GM13976 (cell line): ENCODE data around the gene SLC1A2.

Experiments
- DNase-seq: peaks from one replicate; pipeline ENCODE4 v3.0.0; 2012; ENCODE audit warnings: low spot score
- CTCF ChIP-seq: IDR thresholded peaks from 2 replicates; pipeline ENCODE4 v1.5.1; 2012; ENCODE audit warnings: borderline replicate concordance, mild to moderate bottlenecking; ENCODE audit not compliant: insufficient read depth; ENCODE audit errors: extremely low read depth, missing control alignments, control extremely low read depth
- in situ Hi-C: fragments of 300-500 bp; cut with MboI; formaldehyde crosslinking; loops from one replicate; pipeline ENCODE4 v1.12.0; 2022; ENCODE audit warnings: low sequenced_read_pairs, mixed read lengths, inconsistent platforms; ENCODE audit not compliant: unreplicated experiment

SLC1A2 gene

GRCh38 chr11:35234460-35235156 is 184.8 kb downstream of the SLC1A2 start:
- TF ChIP-seq CTCF: no peak
- in situ Hi-C loops: no loop called here
- DNase-seq: no peak

GRCh38 chr11:35233518-35233917 is 185.8 kb downstream of the SLC1A2 start:
- DNase-seq: no peak
- no peak for TF ChIP-seq CTCF
- in situ Hi-C loops: no loop called here

GRCh38 chr11:35232891-35233330 is 186.4 kb downstream of the SLC1A2 start:
- in situ Hi-C loops: no loop called here
- no peak for TF ChIP-seq CTCF
- DNase-seq: no peak

GRCh38 chr11:35231076-35231860 is 188.1 kb downstream of the SLC1A2 start:
- DNase-seq: no peak
- no peak for TF ChIP-seq CTCF
- in situ Hi-C loops: no loop called here

GRCh38 chr11:35230388-35230787 is 189.0 kb downstream of the SLC1A2 start:
- no peak for TF ChIP-seq CTCF
- DNase-seq: no peak
- in situ Hi-C loops: no loop called here

- TF ChIP-seq CTCF: no peak
- in situ Hi-C loops: no loop called here
- DNase-seq: no peak
Observed at GRCh38 chr11:35228328-35228725, 191.0 kb downstream of the SLC1A2 start.
